ENCODE results near the gene NTMT1.
A peak's percentile ranks its signal among the peaks of the same experiment; 100 is the strongest.

Gene NTMT1

GRCh38 chr9:129624168-129624759 is 1.7 kb upstream of the NTMT1 start:
- TF ChIP-seq CTCF (IDR thresholded peaks at IDR 0.05), result peak; percentile 86

GRCh38 chr9:129624947-129625346 is 1.0 kb upstream of the NTMT1 start:
- TF ChIP-seq CTCF (IDR thresholded peaks at IDR 0.05), result no peak

- no peak for TF ChIP-seq CTCF (IDR thresholded peaks at IDR 0.05)
Measured at GRCh38 chr9:129626625-129627284, 792 bp downstream of the NTMT1 start.

GRCh38 chr9:129627556-129628440 is 1.8 kb downstream of the NTMT1 start:
- no peak for TF ChIP-seq CTCF (IDR thresholded peaks at IDR 0.05)

- TF ChIP-seq CTCF (IDR thresholded peaks at IDR 0.05), result no peak
Measured at GRCh38 chr9:129628709-129629108, 2.7 kb downstream of the NTMT1 start.

- no peak for TF ChIP-seq CTCF (IDR thresholded peaks at IDR 0.05)
Measured at GRCh38 chr9:129629251-129629820, 3.4 kb downstream of the NTMT1 start.

- TF ChIP-seq CTCF (IDR thresholded peaks at IDR 0.05), result no peak
Measured at GRCh38 chr9:129630967-129631673, 5.2 kb downstream of the NTMT1 start.

Measured in LNCAP (cell line).